Measurements from ENCODE around the gene PLIN1. TPM values are rescaled to one million over a fixed set of nuclear protein-coding genes. Genes with fewer than 3 reads are reported as not detected.

PLIN1 gene
- total RNA-seq, 4 donors from 2014 or later, result 144 to 392 (median 300) TPM

- Histone ChIP-seq H3K4me1 (peaks cover 0 to 8% (median 0%) of the 10 kb centered on the region in 4 donors), H3K36me3 (peaks cover 0 to 31% (median 0%) of the 10 kb centered on the region in 3 donors), H3K27me3 (no peaks in the 10 kb centered on the region), H3K4me3 (no peak overlapping the region), H3K27ac (no peak overlapping the region), H3K9me3 (no peaks in the 10 kb centered on the region)
- no peak for DNase-seq (ENCODE audit: low spot score in 2 of 2)
- TF ChIP-seq POLR2A (IDR thresholded peaks at IDR 0.05) (no peak), CTCF (IDR thresholded peaks at IDR 0.05) (no peak), EP300 (IDR thresholded peaks at IDR 0.05) (no peak)
- 87% methylated on average over 76 to 102 of the region's 102 CpGs for WGBS, 2 donors
These were observed 30.8 kb downstream of the PLIN1 start for GRCh38 chr15:89648106-89649012.

- Histone ChIP-seq H3K36me3 (peaks cover 0 to 34% (median 0%) of the 10 kb centered on the region in 3 donors), H3K27ac (no peak overlapping the region), H3K27me3 (no peaks in the 10 kb centered on the region), H3K4me1 (peaks cover 0 to 8% (median 0%) of the 10 kb centered on the region in 4 donors), H3K9me3 (no peaks in the 10 kb centered on the region), H3K4me3 (no peak overlapping the region)
- TF ChIP-seq CTCF (IDR thresholded peaks at IDR 0.05) (peak; percentile 69 to 87 (median 78)), EP300 (IDR thresholded peaks at IDR 0.05) (no peak), POLR2A (IDR thresholded peaks at IDR 0.05) (no peak)
- peak; percentile 78 to 92 for DNase-seq (ENCODE audit: low spot score in 2 of 2)
- 55 to 57% methylated on average over 25 of the region's 25 CpGs for WGBS, 2 donors
These were observed 31.8 kb downstream of the PLIN1 start for GRCh38 chr15:89647191-89647851.

- Histone ChIP-seq H3K9me3 (no peaks in the 10 kb centered on the region), H3K36me3 (peaks cover 0 to 41% (median 0%) of the 10 kb centered on the region in 3 donors), H3K4me3 (no peak overlapping the region), H3K4me1 (peaks cover 0 to 8% (median 0%) of the 10 kb centered on the region in 4 donors), H3K27ac (no peak overlapping the region), H3K27me3 (no peaks in the 10 kb centered on the region)
- WGBS, 2 donors, result 82 to 89% methylated on average over 18 to 21 of the region's 22 CpGs
- TF ChIP-seq POLR2A (IDR thresholded peaks at IDR 0.05) (no peak), CTCF (IDR thresholded peaks at IDR 0.05) (no peak), EP300 (IDR thresholded peaks at IDR 0.05) (no peak)
- DNase-seq (ENCODE audit: low spot score in 2 of 2), result no peak
These were observed 32.6 kb downstream of the PLIN1 start for GRCh38 chr15:89646416-89647141.

- 92% methylated on average over 5 to 8 of the region's 8 CpGs for WGBS, 2 donors
- Histone ChIP-seq H3K27me3 (no peaks in the 10 kb centered on the region), H3K4me1 (peaks cover 0 to 8% (median 0%) of the 10 kb centered on the region in 4 donors), H3K36me3 (peaks cover 0 to 50% (median 0%) of the 10 kb centered on the region in 3 donors), H3K9me3 (no peaks in the 10 kb centered on the region), H3K27ac (no peak overlapping the region), H3K4me3 (no peak overlapping the region)
- no peak for DNase-seq (ENCODE audit: low spot score in 2 of 2)
- TF ChIP-seq POLR2A (IDR thresholded peaks at IDR 0.05) (no peak), EP300 (IDR thresholded peaks at IDR 0.05) (no peak), CTCF (IDR thresholded peaks at IDR 0.05) (no peak)
These were observed 33.5 kb downstream of the PLIN1 start for GRCh38 chr15:89645680-89646079.

Data from tibial nerve (tissue), 4 donors.